GM19395 (cell line): Measurements from ENCODE around the gene CCDC89.

Source experiments
- ATAC-seq: cut with Tn5 transposase; IDR thresholded peaks from one replicate; pipeline ENCODE4 v1.9.1; 2021; ENCODE audit warnings: mild to moderate bottlenecking, moderate library complexity; ENCODE audit not compliant: unreplicated experiment

Gene CCDC89

DNA sequence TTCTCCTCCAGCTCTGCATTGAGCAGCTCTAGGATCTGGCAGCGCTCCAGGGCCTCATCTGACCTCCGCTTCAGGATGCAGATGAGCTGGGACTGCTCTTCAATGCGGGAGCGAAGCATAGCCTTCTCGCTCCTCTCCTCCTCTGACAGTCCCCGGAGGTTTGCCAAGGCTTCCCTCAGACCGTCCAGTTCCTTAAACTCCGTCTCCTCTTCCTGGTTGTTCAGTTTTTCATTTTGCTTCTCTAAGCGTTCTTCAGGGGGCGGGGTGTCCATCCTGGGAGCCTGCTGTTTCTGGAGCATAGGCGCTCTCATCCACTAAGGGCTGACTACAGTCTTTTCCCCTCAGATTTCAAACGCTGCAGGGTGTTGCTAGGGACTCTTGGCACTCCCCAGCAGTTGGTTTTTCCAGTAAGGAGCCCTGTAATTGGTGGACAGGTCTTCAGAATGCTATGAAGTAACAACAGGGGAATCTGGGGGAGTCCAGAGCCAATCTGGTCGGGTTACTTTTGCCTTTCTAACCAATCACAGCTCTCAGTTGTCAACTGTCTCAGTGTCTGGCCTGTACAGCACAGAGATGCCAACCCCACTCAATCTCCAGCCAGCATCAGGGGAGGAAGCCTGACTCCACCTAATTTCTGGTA is at the start of gene CCDC89:
Gene CCDC89 (minus strand): TSS at position 376 of the 640 bp plus-strand sequence. CDS start 65 bp downstream, at position 311.
- ATAC-seq = no peak

- ATAC-seq = no peak
Measured at GRCh38 chr11:85732965-85733364, 47.0 kb upstream of the CCDC89 start.

- ATAC-seq = no peak
Measured at GRCh38 chr11:85726381-85726780, 40.4 kb upstream of the CCDC89 start.

DNA sequence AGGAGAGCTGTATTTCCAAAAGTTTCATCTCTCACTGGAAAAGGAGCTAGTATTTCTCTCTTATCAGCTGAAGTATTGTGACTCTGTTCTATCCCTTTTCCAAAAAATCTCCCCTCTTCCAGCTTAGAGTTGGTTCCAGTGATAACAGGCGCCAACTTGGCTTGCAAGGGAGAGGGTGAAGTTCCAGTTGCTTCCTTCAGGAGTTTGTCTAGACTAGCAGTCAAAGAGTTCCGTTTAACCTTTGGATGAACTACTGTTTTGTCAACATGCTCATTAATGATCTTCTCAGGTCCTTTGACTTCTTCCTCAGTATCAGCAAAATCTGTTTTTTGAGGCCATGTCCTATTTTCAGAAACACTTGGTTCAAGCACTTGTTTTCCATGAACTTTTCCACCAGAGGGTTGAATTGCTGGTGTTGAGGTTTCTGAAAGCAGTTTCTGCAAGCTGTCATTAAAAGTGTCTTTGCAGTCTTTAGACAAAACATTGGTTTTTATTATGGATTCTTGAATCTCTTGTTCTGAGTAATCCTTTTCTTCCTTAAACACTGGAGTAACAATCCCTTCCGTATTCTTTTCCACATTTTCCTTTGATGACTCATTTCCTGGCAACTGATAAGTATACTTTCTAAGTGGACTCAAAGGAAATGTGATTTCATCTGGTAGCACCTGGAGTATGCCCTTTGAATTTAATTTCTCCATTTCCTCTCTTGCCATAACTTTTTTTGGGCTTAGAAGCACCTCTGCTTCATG is 39.7 kb upstream of the CCDC89 start:
- ATAC-seq = no peak

GRCh38 chr11:85724748-85725465 is 38.9 kb upstream of the CCDC89 start:
- ATAC-seq = no peak

GRCh38 chr11:85723088-85723487 is 37.1 kb upstream of the CCDC89 start:
- ATAC-seq = no peak

DNA sequence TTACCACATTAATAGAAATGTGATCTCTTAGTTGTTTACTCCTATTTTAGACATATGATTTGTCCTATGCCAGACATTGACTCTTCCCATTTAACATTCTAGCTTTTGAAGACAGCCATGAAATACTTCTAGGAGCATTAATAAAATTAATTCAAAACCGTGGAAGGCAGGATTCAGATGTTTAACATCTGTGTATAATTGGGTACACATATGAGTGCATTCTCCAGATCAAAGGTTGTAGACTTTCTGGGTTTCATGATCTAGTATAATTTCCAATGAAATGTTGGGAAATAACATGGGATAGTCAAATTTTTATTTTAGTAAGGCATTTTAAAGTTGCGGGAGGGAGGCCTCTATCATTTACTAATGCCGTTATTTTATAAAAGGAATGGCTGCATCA is 35.2 kb upstream of the CCDC89 start:
- ATAC-seq = no peak

- ATAC-seq = no peak
Measured at GRCh38 chr11:85718991-85719807, 33.2 kb upstream of the CCDC89 start.

GRCh38 chr11:85718126-85718943 is 32.3 kb upstream of the CCDC89 start:
- no peak for ATAC-seq

GRCh38 chr11:85717429-85717828 is 31.4 kb upstream of the CCDC89 start:
- no peak for ATAC-seq

DNA sequence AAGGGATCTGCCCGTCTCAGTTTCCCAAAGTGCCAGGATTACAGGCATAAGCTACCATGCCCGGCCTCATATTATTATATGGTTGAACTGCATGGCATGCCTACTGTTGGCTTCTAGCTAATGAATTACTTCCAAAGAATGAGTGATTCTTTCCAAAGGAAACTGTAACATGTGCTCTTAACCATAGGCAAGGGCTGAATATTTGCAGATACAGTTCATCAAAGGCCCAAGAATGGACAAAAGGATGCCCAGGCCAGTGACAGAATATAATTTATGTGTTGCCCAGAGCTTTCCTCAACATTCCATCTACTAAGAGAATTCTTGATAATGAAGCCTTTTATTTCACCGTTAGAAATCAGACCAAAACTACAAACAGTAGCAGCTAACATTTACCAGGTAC is 27.0 kb upstream of the CCDC89 start:
- no peak for ATAC-seq

GRCh38 chr11:85710917-85711316 is 24.9 kb upstream of the CCDC89 start:
- ATAC-seq = no peak

GRCh38 chr11:85709941-85710702 is 24.1 kb upstream of the CCDC89 start:
- ATAC-seq = no peak

DNA sequence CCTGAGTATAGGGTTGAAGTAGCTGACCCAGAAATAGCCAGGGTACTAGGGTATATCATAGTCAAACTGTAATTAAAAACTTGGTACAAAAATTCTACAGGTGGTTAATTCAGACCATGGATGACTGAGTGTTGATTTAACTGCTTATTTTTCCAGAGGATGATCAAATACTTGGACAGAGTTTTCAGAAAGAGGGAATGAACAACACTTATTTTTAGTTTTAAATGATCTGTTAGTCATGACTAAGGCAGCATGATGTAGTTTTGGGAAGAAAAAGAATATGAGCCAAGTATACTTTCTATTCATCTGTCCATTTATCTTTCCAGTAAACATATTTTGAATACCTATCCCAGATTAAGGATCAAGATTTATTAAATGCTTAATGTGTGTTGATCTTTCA is 19.8 kb upstream of the CCDC89 start:
- no peak for ATAC-seq

DNA sequence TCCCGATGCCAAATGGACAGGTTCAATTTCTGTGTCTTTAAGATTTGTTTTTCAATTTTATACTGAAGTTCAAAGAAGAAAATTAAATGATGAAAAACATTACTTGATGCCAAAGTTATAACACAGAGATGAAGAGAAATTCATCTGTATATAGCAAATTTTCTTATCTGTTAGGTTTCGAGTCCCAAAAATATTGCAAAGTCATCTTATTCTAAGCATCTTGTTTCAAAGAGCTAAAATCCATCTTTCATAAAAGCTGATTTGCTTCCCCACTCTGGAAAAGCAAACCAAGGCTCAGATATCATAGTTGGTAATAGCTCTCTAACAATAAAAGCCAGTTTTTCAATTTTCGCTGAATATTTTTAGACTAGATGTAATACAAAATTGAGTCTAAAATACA is 19.0 kb upstream of the CCDC89 start:
- ATAC-seq = no peak

DNA sequence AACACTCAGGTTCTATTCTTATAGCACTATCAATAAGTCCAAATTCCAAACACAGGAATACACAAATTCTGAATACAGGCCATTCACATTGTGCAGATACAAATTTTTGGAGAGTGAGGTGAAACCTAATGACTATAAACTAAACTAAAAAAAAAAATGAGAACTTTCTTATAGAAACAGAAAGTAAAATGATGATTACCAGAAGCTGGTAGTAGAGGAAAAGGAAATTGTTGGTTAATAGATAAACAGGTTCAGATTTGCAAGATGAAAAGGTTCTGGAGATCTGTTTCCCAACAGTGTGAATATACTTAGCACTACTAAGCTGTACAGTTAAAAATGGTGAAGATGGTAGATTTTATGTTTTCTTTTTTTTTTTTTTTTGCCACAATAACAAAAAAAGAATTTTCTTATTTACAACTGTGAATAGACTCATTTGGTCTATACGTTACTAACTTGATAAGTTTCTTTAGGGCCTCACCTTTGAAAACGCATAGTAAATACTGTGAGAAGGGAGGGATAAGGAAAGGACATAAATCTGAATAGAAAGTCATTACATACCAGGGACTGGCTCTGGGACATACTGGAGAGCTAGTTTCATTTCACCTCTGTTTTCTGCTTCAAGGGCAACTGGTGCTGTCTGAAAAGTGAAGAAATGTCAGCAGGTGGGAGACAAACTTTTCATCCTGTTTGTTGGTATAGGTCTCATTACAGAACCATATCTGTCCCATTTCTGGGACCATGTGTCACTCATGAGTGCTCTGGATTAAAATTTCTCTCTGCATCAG is 14.2 kb upstream of the CCDC89 start:
- ATAC-seq = peak; percentile 96

GRCh38 chr11:85698195-85698594 is 12.2 kb upstream of the CCDC89 start:
- no peak for ATAC-seq

GRCh38 chr11:85697747-85698146 is 11.8 kb upstream of the CCDC89 start:
- ATAC-seq = no peak

DNA sequence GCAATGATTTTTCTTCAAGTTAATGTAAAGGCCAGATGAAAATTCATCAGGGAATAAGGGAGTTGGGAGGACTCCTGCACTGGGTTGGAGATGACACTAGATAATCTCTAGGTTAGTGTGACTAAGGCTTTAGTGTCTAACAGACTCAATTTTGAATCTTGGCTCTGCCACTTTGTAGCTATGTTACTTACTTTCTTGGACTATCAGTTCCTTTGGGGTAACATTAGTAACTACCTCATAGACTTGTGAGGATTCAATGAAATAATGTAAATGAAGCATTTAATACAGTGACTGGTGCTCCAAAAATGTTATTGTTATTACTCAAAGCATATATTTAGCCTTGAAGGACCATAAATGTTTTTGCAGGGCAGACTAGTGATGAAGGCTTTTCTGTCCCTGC is 9.6 kb upstream of the CCDC89 start:
- no peak for ATAC-seq
